Measurements from ENCODE around the gene MRPL3.
"Not testable (repeated sequence)": the region's sequence is repeated elsewhere in the genome, so short reads cannot be mapped to it uniquely, and the experiment has no call there.

Gene MRPL3

GRCh38 chr3:131494706-131495105 lies 8.1 kb downstream of the MRPL3 start:
- no peak for DNase-seq (ENCODE audit: low read depth)

GRCh38 chr3:131491775-131492174 lies 11.0 kb downstream of the MRPL3 start:
- no peak for DNase-seq (ENCODE audit: low read depth)

- DNase-seq (ENCODE audit: low read depth), result no peak
These were observed 11.7 kb downstream of the MRPL3 start for GRCh38 chr3:131491084-131491483.

- not testable (repeated sequence) for DNase-seq (ENCODE audit: low read depth)
These were observed 16.2 kb downstream of the MRPL3 start for GRCh38 chr3:131486545-131486944.

- DNase-seq (ENCODE audit: low read depth), result no peak
These were observed 17.7 kb downstream of the MRPL3 start for GRCh38 chr3:131485119-131485518.

GRCh38 chr3:131484496-131485111 lies 18.2 kb downstream of the MRPL3 start:
- no peak for DNase-seq (ENCODE audit: low read depth)

GRCh38 chr3:131480116-131480515 lies 22.7 kb downstream of the MRPL3 start:
- no peak for DNase-seq (ENCODE audit: low read depth)

GRCh38 chr3:131477813-131478212 lies 25.0 kb downstream of the MRPL3 start:
- DNase-seq (ENCODE audit: low read depth), result no peak

GRCh38 chr3:131474115-131474514 lies 28.7 kb downstream of the MRPL3 start:
- DNase-seq (ENCODE audit: low read depth), result no peak

GRCh38 chr3:131470377-131470776 lies 32.4 kb downstream of the MRPL3 start:
- no peak for DNase-seq (ENCODE audit: low read depth)

GRCh38 chr3:131458653-131459052 lies 44.1 kb downstream of the MRPL3 start:
- DNase-seq (ENCODE audit: low read depth), result no peak

- DNase-seq (ENCODE audit: low read depth), result no peak
These were observed 45.6 kb downstream of the MRPL3 start for GRCh38 chr3:131457220-131457619.

- DNase-seq (ENCODE audit: low read depth), result no peak
These were observed 48.3 kb downstream of the MRPL3 start for GRCh38 chr3:131454501-131454900.

GRCh38 chr3:131453533-131453932 lies 49.2 kb downstream of the MRPL3 start:
- DNase-seq (ENCODE audit: low read depth), result no peak

GRCh38 chr3:131447349-131447748 lies 55.4 kb downstream of the MRPL3 start:
- no peak for DNase-seq (ENCODE audit: low read depth)

- DNase-seq (ENCODE audit: low read depth), result no peak
These were observed 58.6 kb downstream of the MRPL3 start for GRCh38 chr3:131444180-131444579.

- DNase-seq (ENCODE audit: low read depth), result no peak
These were observed 63.7 kb downstream of the MRPL3 start for GRCh38 chr3:131439084-131439483.

GRCh38 chr3:131435000-131435399 lies 67.8 kb downstream of the MRPL3 start:
- no peak for DNase-seq (ENCODE audit: low read depth)

- DNase-seq (ENCODE audit: low read depth), result no peak
These were observed 70.3 kb downstream of the MRPL3 start for GRCh38 chr3:131432441-131432840.

- no peak for DNase-seq (ENCODE audit: low read depth)
These were observed 71.0 kb downstream of the MRPL3 start for GRCh38 chr3:131431754-131432153.

GRCh38 chr3:131427226-131427625 lies 75.5 kb downstream of the MRPL3 start:
- no peak for DNase-seq (ENCODE audit: low read depth)

GRCh38 chr3:131421957-131422498 lies 80.7 kb downstream of the MRPL3 start:
- no peak for DNase-seq (ENCODE audit: low read depth)

GRCh38 chr3:131421301-131421700 lies 81.5 kb downstream of the MRPL3 start:
- DNase-seq (ENCODE audit: low read depth), result no peak

GRCh38 chr3:131417751-131418150 lies 85.0 kb downstream of the MRPL3 start:
- DNase-seq (ENCODE audit: low read depth), result no peak
